D341Med (cell line): ENCODE data around the gene CCDC24.

Experiments used
- DNase-seq: peaks from one replicate; pipeline ENCODE4 v3.0.0; 2012; ENCODE audit warnings: low spot score

CCDC24 gene

GRCh38 chr1:44025816-44026215 lies 34.4 kb downstream of the CCDC24 start:
- DNase-seq = no peak

- no peak for DNase-seq
Observed at GRCh38 chr1:44027320-44027719, 35.9 kb downstream of the CCDC24 start.

DNA sequence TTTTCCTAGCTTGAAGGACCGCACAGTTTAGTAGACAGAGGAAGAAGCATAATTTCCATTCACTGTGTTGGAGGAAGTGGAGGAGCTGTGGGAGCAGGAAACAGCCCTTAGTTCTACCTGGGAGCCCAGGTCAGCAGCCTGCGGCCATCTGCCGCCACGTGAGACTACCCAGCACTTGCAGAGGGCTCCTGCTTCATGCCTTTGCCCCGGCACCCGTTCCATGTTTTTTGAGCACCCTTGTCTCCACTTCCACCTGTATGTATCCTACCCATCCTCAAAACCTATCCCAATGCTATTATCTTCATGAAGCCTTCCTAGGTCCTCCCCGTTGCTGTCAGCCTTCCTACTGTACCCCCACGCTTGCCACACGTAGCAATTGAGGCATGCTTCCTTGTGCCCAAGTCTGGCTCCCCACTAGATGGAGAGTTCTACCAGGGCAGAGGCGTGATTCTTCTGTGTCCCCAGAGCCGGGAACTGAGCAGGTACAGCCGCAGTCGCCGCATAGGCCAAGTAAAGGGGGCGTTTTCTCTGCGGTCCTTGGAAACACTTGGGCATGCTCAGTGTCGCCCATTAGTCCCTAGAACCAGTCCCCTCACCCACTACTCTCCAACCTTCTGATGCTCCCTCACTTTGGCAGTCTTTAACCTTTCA lies 38.0 kb downstream of the CCDC24 start:
- peak; percentile 66 for DNase-seq

DNA sequence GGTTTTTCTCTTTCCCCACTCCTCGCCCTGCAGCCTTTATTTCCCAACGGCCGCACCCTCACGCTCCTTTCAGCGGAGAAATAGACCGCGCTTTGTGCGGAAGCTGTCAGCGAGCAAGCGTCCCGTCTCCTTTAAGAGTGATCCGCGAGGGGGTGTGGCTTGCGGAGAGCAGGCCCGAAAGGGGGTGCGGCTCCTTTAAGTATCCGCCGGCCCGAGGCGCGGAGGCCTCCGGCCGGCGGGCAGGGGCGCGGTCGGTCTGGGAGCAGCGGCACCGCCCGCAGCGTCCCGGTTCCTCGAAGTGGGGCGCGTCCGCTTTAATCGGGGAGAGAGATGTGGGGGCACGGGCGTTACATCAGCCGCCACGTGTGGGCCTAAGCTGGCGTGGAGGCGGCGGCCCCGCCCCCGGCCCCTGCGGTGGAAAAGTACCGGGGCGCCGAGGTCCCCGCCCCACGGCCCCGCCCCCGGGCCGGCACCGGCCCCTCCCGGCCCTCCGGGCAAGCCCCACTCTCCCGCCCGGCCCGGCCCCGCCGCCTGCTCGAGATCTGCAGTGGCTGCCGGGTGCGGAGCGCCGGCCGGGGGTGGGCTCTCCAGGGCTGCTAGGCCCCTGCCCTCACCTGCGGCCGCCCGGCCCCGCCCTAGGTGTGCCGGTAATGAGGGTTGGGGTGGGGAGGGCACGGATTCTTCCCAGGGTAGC lies 38.7 kb downstream of the CCDC24 start:
- peak; percentile 92 for DNase-seq

DNA sequence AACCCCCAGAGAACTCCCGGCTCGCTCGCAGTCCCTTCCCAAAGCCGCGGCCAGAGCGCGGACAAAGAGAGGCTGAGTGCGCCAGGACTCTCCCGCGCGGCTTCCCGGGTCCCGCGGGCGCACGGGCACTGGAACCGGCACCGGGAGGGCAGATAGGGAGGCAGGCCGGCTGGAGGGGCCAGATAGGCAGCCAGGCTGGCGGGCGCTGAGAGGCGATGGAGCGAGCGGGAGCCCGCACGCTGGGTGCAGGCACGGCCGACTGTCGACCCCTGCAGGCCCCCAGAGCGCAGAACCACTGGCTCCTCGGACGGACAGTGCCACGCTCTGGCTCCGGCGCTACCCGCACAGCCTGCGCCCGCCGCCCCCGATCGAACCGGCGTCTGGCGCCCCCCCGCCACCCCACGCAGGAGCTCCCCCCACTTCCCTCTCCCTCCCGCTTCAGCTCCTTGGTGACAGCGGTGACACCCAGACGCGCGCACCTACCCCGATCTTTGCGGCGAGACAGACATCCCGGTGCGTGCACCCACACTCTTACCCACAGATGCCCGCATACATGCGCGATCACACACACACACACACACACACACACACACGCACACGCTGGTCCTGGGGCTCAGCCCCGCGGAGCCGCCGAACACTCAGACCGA lies 39.3 kb downstream of the CCDC24 start:
- DNase-seq = peak; percentile 77

DNA sequence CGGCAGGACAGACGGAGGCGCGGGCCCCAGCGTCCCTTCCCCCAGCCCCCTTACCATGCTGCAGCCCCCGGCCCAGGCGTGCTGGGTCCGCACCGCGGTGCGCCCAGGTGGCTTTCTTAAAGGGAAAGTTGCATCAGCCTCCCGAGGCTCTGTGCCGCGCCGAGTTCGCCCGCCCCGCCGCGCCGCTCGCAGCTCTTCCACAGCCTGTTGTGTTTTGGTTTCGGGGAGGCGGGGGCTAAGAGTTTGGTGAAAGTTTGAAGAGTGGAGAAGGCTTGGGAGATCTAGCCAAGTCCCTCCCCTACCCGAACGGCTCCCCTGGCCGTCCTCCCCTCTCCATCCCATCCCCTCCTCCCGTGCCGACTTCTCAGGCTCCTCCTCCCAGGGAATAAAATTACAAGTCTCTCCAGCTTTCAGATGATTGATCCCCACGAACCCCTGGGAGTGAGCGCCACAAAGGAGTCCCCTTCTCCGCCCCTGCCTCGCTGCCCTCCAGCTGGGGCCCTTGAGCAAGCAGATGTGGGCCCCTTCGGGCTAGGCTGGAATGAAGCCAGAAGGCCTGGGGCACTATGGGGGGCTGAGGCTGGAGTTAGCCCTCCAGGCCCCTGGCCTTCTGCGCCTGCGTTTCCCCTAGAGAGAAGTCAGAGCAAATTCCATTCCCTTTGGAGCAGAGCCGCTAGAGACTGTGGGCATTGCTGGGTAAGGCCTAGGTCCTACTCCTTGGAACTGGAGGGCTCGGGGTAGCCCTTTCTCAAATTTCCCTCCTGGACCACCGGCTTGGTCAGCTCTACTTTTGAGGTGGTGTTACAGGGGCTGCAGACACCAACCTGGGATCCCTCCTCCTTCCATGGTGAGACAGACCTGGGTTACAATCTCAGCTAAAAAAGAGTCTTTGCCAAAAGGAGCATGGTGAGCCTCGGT lies 40.1 kb downstream of the CCDC24 start, which contains the start of gene SLC6A9:
SLC6A9 (minus strand) TSS at position 211 of the 918 bp plus-strand sequence. CDS start 7,185 bp downstream, outside the sequence.
- peak; percentile 51 for DNase-seq

DNA sequence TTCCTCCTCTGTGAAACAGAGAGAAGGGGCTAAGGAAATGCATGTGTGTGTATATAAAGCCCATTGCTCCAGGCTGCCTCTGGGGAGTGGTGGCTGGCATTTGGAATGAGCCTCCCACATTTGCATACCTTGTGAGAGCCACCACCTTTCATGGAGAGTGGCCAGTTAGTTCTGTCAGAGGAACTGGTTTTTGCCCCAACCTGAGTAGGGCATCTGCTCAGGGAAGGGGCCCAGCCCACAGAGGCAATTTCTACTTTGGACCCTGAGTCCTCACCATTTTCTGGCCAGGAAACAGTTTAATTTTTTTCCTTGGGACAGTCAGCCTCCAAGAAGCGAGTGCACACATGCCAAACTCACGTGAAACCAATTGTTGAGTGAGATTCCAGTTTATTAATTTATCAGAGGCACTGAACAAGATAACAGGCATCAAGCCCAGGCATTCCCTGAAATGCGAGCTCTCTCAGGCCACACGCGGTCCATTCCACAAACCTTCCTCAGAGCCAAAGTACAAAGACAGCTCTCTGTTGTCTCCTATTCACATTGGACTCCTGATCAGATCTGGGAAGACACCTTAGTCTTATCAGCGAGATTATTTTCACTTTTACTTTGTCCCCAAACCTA lies 40.9 kb downstream of the CCDC24 start:
- DNase-seq = no peak

DNA sequence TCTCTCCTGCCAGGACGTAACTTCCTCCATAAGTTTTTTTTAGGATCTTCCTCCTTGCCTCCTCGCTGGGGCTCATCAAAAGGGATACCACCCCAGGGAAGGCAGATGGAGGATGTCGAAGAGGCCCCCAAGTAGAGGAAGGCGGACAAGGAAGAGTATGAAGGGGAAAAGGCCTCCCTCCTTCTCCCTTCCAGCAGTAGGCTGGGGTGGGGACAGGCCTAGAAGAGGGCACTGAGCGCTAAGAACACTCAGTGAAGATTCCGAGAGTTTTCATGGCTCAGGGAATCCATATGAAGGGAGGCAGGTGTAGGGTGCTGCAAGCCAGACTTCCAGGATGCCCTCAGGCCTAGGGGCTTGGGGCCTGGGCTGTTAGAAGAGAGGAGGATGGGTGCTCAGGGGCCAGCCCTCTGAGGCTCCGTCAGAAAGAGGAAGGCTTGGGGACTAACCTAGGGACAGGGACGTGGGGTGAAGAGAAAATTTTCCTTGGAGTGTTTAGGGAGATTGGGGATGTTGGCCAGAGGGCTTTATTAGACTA lies 41.7 kb downstream of the CCDC24 start:
- no peak for DNase-seq

DNA sequence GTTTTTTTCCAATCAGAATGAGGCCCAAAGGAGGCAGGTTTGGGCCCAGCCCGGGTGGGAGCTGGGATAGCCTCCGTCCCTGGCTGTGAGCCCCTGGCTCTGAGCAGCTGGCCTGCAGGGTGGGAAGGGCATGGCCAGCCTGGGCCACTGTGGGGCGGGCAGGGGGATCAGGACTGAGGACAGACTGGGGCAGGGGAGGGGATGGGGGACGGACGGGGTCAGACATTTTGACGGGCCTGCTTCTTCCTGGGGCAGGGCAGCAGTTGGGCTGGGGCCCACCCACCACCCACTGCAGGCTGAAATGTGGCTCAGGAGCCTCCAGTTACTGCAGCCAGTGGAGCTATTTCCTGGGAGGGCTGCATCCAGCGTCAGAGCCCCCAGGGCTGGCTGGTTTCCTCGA lies 42.4 kb downstream of the CCDC24 start:
- DNase-seq = no peak

GRCh38 chr1:44034423-44034822 lies 43.0 kb downstream of the CCDC24 start:
- DNase-seq = no peak

DNA sequence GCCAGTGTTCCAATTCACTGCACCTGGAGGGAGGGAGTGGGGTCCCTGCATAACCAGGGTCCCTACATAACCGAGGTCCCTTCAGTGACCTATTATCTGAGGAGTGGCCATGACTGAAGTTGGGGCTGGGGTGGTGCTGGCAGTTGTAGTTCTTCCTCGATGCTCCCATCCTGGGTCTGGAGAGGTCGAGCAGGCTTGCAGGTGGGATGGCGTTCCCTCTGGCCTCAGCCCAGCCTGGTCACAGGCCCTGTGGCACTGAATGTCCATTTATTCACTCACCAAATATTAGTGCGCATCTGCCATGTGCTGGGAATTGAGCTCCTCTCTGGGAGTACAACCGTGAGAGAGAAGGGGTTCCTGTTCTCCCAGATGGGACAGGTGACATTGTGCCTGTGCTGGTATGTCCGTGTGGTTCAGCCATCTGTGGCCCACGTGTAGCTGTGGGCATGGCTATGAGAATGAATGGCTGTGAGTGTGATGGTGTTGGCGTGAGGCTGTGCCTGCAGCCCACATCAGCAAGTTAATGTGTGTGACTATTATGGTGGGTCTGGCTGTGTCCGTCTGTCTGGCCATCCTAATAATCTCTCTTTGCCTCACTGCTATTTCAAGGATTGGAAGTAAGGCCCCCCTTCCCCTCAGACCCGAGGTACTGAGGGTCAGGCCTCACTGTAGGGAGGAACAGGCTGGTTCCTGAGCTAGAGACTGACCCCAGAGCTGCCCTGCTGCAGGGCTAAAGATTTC lies 43.7 kb downstream of the CCDC24 start:
- DNase-seq = no peak

DNA sequence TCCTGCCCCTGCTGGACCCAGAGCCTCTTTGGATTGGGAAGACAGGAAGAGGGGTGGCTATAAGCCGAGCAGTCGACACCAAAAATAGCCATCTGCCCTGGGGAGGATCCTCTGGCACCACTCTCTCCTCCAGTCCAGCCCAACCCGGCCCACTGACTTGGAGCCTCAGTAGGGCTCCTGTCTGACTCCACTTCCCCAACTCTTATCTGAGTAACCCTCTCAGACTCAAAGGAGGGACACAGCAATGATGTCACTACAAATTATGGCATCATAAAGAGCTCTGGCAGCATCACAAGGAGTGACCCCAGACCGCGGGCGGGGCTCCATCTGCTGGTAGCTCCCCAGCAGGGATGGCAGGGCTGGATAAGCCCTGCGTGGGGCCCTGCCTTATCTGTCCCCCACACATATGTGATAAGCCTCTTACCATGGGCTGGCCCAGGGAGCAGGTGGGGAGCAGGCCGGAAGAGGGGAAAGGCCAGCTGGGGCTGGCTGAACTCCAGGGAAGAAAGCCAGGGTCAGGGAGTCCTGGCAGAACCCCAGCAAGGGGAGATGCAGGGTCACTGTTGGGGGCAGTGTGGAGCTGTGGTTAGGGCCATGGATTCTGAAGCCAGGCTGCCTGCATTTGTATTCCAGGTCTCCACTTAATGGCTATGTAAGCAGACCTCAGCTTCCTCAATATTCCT lies 44.5 kb downstream of the CCDC24 start:
- peak; percentile 74 for DNase-seq

DNA sequence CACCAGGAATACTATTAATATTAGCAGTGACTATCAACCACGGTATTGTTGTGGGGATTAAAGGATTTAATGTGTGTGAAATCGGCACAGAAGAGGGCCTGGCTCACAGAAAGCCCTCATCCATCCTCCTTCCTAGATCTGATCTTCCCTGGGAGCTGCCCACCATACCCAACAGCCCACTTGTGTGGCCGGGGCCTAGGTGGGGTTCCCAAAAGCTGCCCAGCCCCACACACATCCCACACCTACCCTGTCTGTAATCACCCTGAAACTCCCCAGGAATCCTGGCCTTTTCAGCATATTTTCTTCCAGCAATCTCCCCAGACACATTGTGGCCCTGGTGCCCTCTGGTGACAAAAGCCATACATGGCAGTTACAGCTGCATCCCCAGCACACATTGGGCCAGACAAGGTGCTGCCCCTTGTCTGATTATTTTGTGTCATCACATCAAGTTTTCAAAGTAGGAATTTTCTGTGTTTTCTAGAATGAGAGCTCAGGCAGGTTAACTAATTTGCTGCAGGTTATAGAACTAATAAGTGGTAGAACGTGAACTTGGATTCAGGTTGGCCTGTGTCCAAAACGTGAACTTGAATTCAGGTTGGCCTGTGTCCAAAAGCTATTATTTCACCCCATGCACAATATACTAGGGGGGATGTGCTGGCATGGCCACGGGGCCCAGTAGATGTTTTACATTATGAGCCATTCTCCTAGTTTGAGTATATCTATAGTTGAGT lies 45.2 kb downstream of the CCDC24 start:
- peak; percentile 78 for DNase-seq

- no peak for DNase-seq
Observed at GRCh38 chr1:44037154-44037553, 45.8 kb downstream of the CCDC24 start.

GRCh38 chr1:44038876-44039657 lies 47.7 kb downstream of the CCDC24 start:
- no peak for DNase-seq

DNA sequence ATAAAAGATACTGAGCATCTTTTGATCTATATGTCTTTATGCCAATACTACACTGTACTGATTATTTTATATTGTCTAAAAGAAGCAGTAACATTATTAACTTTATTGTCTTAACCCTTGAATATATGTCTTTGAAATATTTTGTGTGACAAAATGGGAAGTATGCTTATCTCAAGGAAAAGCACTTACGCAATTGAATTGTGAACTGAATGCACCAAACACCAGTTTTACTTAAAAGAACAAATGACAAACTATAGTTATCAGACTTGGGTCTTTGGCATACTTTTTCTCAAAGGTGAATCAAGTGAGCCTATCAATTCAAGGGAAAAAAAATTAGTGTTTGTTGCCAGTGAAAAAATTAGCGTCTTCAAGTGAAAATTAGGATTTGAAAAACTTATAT lies 49.0 kb downstream of the CCDC24 start:
- no peak for DNase-seq

GRCh38 chr1:44040846-44041245 lies 49.4 kb downstream of the CCDC24 start:
- DNase-seq = no peak
